AG04450 (cell line): ENCODE data around the gene ADPRS. TPM values are rescaled to one million over a fixed set of nuclear protein-coding genes. Genes with fewer than 3 reads are reported as not detected.

Experiments
- CTCF ChIA-PET: fragments of 300-600, 350-600 bp; formaldehyde crosslinking; extraction: SDS; loops from one replicate; lab custom pipeline; 2022; ENCODE audit warnings: antibody characterized with exemption, inconsistent platforms; lab: Charles Lee
- POLR2A ChIA-PET: fragments of 350-600 bp; formaldehyde crosslinking; extraction: SDS; loops from one replicate; lab custom pipeline; 2021; ENCODE audit warnings: antibody characterized with exemption, inconsistent platforms; lab: Yijun Ruan, JAX
- DNase-seq: peaks from one replicate; pipeline ENCODE4 v3.0.0-alpha.2; 2011; ENCODE audit warnings: low read depth, low spot score
- H3K27ac ChIP-seq: one replicate; pipeline ENCODE4 v1.5.1; 2012; ENCODE audit warnings: low read depth, low read length, control low read depth
- H3K27me3 ChIP-seq: one replicate; pipeline ENCODE4 v1.6.0; 2012; ENCODE audit warnings: low read length; ENCODE audit not compliant: control insufficient read depth, insufficient read depth
- H3K4me3 ChIP-seq: 2 replicates; pipeline ENCODE4 v1.5.1; 2011; ENCODE audit warnings: mild to moderate bottlenecking, low read depth, low read length, control low read depth
- H3K9me3 ChIP-seq: 2 replicates; pipeline ENCODE4 v1.5.1; 2012; ENCODE audit warnings: low read length; ENCODE audit not compliant: control insufficient read depth, insufficient read depth
- polyA plus RNA-seq: library from polyadenylated mRNA; depleted of rRNA; stranded (reverse); fragments of >200 nt; gene quantifications from 2 replicates; pipeline ENCODE4 v1.2.3, GENCODE V29; 2011
- TF ChIP-seq, protein P1 (sequence below): IDR thresholded peaks from 2 replicates; pipeline ENCODE4 v1.5.1; 2011; ENCODE audit warnings: low read depth, low read length, control low read depth, inconsistent platforms

Gene ADPRS
- polyA plus RNA-seq, 1 experiment: 22.1 TPM

DNA sequence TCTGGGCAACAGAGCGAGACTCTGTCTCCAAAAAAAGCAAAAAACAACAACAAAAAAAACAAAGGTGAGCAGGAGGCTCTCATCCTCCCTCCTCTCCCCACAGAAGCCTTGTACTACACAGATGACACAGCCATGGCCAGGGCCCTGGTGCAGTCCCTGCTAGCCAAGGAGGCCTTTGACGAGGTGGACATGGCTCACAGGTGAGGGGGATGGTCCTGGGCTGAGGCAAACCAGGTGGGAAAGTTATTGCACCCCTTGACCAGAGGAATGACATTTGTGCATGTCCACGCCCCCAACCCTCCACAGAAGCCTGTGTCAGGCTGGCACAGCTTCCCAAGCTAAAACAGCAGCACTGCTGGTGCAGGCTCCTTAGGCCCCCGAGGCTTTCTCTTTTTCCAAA is 2.4 kb downstream of the ADPRS start:
- CTCF ChIA-PET: interaction anchor here (1.4 kb wide), 1 partner anchor 44 kb away, joined by 5 read pairs; no protein-coding TSS in a partner anchor

DNA sequence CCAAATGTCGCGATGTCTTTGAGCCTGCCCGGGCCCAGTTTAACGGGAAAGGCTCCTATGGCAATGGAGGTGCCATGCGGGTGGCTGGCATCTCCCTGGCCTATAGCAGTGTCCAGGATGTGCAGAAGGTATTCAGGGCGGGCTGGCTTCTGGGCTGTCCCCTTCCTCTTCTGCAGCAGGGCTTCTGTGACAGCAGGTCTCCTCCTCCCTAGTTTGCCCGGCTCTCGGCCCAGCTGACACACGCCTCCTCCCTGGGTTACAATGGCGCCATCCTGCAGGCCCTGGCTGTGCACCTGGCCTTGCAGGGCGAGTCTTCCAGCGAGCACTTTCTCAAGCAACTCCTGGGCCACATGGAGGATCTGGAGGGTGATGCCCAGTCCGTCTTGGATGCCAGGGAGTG is 3.0 kb downstream of the ADPRS start:
- POLR2A ChIA-PET: no interaction called here
- no peaks in the 10 kb centered on the region for H3K27me3 ChIP-seq
- CTCF ChIA-PET: interaction anchor here (1.0 to 1.5 kb wide), 2 partner anchors 43 to 97 kb away, joined by 3 to 5 read pairs; no protein-coding TSS in a partner anchor
- TF ChIP-seq, protein P1, sequence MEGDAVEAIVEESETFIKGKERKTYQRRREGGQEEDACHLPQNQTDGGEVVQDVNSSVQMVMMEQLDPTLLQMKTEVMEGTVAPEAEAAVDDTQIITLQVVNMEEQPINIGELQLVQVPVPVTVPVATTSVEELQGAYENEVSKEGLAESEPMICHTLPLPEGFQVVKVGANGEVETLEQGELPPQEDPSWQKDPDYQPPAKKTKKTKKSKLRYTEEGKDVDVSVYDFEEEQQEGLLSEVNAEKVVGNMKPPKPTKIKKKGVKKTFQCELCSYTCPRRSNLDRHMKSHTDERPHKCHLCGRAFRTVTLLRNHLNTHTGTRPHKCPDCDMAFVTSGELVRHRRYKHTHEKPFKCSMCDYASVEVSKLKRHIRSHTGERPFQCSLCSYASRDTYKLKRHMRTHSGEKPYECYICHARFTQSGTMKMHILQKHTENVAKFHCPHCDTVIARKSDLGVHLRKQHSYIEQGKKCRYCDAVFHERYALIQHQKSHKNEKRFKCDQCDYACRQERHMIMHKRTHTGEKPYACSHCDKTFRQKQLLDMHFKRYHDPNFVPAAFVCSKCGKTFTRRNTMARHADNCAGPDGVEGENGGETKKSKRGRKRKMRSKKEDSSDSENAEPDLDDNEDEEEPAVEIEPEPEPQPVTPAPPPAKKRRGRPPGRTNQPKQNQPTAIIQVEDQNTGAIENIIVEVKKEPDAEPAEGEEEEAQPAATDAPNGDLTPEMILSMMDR: no peak
- H3K27ac ChIP-seq: no peak overlapping the region
- no peak for DNase-seq
- H3K4me3 ChIP-seq: no peak overlapping the region
- H3K9me3 ChIP-seq: no peaks in the 10 kb centered on the region; the same call in 1 of the 2 replicates

More for the DNA sequence above, 2.4 kb downstream of the ADPRS start:
- POLR2A ChIA-PET: no interaction called here
- no peak overlapping the region for H3K27ac ChIP-seq
- TF ChIP-seq, protein P1: no peak
- no peak overlapping the region for H3K4me3 ChIP-seq
- no peaks in the 10 kb centered on the region; the same call in 1 of the 2 replicates for H3K9me3 ChIP-seq
- no peaks in the 10 kb centered on the region for H3K27me3 ChIP-seq
- DNase-seq: no peak

DNA sequence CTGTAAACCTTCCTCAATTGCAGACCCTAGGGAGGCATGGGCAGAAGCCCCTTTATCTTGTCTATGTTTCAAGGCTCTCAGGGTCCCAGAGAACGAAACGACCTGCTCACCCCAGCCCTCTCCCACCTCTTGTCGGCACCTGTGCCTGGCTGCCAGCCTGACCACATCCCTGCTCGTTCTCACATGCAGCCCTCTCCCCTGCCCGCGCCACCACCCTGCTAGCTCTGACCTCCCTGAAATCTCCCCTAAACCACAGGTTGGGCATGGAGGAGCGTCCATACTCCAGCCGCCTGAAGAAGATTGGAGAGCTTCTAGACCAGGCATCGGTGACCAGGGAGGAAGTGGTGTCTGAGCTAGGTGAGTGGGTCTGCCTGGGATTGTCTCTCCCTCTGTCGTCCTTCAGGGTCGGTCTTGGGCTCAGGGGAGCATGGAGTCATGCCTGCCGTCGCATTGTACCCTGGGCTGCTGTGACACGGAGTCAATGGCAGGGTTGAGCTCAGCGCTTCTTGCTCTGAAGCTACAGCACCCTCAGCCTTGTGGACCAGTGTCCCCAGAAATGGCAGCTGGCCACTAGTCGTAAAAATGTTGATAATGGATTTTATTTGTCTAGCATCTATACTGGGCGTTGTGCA is 3.6 kb downstream of the ADPRS start:
- Histone ChIP-seq H3K9me3 (no peaks in the 10 kb centered on the region; the same call in 1 of the 2 replicates), H3K4me3 (no peak overlapping the region), H3K27ac (no peak overlapping the region), H3K27me3 (no peaks in the 10 kb centered on the region)
- no peak for DNase-seq
- CTCF ChIA-PET: interaction anchor here (0.8 to 1.5 kb wide), 3 partner anchors 43 to 208 kb away, joined by 3 to 5 read pairs (median 3); no protein-coding TSS in a partner anchor
- TF ChIP-seq, protein P1: no peak
- POLR2A ChIA-PET: no interaction called here

DNA sequence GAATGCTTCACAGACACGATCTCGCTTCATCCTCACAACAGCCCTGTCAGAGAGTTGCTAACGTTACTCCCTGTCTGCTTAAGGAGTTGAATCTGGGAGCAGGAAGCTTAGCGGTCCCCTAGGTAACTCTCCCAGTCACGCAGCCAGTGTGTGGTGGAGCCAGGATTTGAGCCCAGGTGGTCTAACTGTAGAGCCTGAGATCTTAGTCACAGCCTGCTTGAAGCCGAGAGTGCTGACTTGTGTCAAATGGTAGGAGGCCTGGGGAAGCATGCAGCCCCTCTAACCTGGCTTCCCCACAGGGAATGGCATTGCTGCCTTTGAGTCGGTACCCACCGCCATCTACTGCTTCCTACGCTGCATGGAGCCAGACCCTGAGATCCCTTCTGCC is 4.1 kb downstream of the ADPRS start:
- no peak for DNase-seq
- ChIA-PET POLR2A (no interaction called here), CTCF (interaction anchor here (0.8 to 1.5 kb wide), 3 partner anchors 27 to 207 kb away, joined by 3 to 5 read pairs (median 3); no protein-coding TSS in a partner anchor)
- Histone ChIP-seq H3K4me3 (no peak overlapping the region), H3K9me3 (no peaks in the 10 kb centered on the region; the same call in 1 of the 2 replicates), H3K27ac (no peak overlapping the region), H3K27me3 (no peaks in the 10 kb centered on the region)
- TF ChIP-seq, protein P1: no peak

DNA sequence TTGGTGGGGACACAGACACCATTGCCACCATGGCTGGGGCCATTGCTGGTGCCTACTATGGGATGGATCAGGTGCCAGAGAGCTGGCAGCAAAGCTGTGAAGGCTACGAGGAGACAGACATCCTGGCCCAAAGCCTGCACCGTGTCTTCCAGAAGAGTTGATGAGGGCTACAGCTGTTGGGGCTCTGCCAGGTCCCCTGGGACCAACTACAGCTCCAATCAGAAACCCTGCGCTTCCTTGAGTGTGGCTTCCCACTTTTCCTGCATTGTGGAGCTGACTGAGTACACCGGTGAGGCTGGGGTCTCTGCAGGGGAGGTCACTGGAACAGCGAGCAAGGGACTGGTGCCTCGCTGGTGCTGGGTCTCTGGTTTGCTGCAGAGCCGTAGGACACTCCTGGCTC is 4.5 kb downstream of the ADPRS start:
- TF ChIP-seq, protein P1: no peak
- Histone ChIP-seq H3K4me3 (no peak overlapping the region), H3K27ac (no peak overlapping the region), H3K27me3 (no peaks in the 10 kb centered on the region), H3K9me3 (no peaks in the 10 kb centered on the region; the same call in 1 of the 2 replicates)
- DNase-seq: no peak
- POLR2A ChIA-PET: no interaction called here
- CTCF ChIA-PET: interaction anchor here (0.8 to 1.5 kb wide), 3 partner anchors 27 to 207 kb away, joined by 3 to 5 read pairs (median 3); no protein-coding TSS in a partner anchor
